Stimulated activated CD4-positive, alpha-beta T cell treated with anti-CD3 and anti-CD28 coated beads, Interleukin-2, amount 100 ng/mL, for 48 hours (primary cell): ENCODE measurements around the gene CAMSAP1.

Experiments used
- DNase-seq, 2 donors: peaks; one replicate each; pipeline ENCODE4 v3.0.0-alpha.2; 2020

Gene CAMSAP1

DNA sequence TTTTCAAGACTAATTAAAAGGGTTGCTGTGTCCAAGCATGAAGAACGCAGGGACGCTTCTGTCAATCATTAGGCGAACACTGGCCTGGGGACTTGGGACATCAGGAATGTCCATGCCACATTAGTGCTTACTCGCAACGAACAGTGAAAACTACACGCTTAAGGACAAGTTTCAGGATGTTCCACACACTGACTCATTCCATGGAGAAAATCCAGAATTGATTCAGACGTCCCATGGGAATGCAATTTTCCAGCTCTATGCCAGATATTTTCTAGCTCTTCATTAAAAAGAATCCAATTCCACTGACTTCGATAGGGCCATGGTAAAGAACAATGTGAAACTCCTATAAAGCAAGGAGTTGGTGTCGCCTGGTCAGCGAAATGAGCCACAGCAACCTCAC is 98.2 kb downstream of the CAMSAP1 start:
- no peak for DNase-seq

DNA sequence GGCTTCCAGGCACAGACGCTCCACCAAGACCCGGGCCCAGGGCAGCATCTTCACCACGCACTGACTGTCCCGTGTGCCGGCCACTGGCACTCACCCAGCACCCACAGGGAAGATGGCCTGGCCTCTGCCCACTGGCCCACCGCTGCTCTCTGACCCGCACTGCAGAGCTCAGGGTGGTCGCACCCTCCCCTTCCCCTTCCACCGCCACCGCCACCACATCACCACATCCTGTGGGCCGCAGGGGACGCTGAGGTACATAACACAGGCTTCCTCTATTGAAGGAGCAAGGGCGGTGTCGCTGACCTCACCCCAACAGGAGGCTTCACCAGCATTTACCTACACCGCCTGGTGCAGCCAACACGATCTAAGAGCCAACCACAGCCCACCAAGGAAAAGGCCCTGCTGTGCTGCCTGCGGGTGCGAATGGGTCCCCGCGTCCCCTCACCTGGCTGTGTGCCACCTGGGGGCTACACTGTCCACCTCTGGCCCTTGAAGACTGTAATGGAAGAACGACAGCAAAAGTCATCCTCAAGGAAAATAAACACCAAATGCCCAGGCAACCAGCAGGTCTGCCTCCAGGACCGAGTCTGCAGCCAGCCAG is 101.8 kb downstream of the CAMSAP1 start:
- DNase-seq, result no peak

DNA sequence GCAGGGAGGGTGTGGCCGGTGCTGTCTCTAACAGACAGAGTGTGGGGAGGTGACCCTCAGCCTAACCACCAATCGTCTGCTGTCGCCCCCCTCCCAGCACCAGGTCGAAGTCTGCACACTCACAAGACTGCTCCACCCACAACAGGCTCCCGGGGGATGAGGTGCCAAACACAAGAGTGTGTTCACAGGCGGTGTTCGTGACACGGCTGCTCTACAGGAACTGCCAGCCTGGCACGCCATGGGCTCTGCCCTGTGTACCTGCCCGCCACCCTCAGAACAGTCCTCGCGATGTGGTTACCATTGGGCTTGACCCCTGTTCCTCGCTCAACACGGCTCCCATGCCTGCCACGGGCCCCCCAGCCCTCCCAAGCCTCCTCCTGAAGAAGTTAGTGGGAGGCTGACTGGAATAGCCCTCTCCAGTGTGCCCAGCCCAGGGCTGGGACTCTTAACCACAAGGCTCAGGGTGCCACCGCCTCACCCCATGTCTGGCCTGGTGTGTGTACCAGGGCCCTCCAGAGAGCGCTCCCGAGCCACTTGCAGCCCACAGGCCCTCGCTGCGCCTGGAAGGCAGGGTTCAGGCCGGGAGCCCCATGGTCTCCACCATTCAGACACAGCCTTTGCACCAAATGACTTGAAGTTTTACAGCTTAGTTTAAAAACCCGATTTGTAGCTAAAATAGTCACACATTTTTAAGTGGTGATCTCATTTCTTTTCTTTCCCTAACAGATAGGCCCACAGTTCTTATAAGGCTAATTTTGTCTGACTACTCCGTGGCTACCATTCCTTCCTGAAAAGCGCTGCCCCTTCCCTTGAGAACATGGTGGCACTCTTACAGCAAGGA is 102.5 kb downstream of the CAMSAP1 start:
- DNase-seq, result no peak

DNA sequence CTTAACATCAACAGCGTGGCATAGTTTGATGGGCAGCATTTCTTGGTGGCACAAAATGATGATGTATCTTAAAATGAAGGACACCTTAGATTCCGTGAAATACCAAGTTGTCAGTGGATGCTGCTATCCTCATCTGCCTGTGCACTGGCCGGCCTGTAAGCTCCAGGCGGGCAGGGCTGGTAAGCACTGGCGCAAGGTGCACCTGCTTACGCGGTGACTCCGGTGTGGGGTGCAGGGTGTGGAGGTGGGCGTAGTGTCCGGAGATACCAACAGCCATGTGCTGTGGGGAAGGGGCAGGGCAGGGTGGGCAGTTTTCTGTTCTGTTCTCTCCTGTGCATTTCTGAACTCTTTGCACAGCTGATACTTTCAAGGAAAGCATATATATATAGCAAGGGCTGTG is 103.9 kb downstream of the CAMSAP1 start:
- DNase-seq, result no peak

DNA sequence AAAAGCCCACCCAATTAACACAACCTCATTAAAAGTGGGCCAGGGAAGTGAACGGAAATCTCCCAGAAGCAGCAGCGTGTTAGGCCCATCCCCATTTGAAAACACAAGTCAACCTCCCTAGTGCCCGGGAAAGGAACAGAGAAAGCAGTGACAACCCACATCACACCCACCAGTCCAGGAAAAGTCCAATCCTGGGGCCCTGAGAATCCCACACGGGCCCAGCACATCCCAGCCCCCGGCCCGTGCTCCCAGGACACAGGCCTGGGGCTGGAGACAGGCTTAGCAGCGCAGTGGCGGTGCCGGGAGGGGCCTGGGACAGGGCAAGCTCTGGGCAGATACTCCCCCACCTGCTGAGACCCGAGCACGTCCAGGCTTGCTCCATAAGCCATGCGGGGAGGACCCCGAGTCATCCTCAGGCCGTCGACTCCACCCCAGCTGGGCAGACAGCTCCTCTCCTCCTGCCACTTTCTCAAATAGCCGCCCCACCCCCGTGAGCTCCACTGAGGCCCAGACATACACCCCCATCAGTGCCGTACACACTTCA is 104.4 kb downstream of the CAMSAP1 start:
- no peak for DNase-seq

DNA sequence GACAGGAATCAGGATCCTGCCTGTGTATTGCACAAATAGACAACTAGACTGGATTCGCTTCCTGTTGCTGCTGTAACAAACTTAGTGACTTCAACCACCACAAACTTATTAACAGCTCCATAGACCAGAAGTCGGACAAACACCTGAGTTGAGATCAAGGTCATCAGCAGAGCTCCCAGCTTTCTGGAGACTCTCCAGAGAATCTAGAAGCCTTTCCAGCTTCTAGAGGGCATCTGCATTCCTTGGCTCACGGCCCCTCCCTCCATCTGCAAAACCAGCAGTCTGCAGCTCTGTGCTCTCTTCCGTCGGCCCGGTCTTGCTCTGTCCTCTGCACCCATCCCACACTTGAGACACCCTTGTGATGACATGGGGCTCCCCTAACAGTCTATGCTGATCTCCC is 106.3 kb downstream of the CAMSAP1 start:
- no peak for DNase-seq

DNA sequence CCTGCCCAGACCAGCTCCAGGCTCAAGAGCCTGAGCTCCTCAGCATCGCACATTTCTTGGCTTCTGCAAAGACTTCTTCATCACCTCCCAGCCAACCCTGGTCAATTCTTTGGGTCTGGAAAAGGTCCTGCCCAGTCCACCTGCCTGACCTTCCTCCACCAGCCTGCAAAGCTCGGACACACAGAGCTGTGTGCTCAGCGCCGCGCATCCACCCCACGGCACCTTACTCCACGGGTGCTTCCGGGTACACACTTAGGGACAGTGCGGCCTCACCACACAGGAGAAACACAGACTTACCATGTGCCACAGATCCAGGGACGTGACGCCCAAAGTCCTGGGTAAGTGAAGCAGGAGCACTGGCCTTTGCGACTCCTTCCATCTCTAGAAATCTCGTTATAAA is 108.1 kb downstream of the CAMSAP1 start:
- DNase-seq, result no peak

DNA sequence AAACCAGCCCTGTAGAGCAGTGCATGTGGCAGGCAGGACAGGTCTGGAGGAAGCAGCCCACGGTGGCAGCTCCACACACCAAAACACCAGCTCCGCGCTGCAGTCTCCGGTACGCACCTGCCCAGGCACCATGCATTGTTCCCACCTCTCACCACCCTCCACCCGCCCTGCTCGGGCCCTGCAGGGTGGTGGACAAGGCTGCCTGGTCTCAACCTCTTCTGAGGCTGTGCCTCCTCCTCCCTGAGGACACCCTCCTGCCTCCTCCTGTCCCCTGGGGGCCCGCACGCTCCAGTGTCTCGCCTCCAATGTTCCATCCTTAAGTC is 109.1 kb downstream of the CAMSAP1 start:
- no peak for DNase-seq

DNA sequence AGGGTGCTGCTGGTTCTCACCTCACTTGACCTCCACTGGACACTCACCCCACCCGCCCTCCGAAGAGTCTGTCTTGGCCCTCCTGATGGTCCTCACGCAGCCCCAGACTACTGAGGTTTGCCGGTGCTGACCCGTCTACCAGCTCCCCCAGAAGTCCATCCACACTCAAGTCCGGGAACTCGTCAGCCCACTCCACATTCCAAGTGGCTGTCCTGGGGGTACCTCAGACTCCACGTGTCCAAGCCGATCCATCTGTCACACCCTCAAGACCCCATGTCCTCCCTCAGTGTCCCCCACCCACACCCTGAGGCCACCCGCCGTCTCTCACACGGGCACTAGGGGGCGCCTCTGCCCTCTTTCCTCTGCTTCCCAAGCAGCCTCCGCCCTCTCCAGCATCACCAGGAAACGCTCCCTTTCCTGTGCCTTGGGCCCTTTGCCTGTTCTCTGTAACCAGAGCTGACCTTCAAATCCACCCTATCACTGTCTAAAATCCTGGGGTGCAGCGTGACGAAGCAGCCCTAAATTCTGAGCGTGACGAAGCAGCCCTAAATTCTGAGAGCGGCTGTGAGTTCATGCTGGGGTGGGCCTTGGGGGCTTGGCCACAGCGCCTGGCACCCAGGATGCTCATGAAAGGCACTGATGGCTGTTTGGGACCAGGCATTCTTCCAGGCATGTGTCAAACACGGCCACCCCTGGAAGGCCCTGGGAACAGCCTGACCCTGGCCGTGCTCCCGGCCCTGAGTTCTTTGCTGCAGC is 109.7 kb downstream of the CAMSAP1 start:
- DNase-seq, result peak; percentile 45 to 52

DNA sequence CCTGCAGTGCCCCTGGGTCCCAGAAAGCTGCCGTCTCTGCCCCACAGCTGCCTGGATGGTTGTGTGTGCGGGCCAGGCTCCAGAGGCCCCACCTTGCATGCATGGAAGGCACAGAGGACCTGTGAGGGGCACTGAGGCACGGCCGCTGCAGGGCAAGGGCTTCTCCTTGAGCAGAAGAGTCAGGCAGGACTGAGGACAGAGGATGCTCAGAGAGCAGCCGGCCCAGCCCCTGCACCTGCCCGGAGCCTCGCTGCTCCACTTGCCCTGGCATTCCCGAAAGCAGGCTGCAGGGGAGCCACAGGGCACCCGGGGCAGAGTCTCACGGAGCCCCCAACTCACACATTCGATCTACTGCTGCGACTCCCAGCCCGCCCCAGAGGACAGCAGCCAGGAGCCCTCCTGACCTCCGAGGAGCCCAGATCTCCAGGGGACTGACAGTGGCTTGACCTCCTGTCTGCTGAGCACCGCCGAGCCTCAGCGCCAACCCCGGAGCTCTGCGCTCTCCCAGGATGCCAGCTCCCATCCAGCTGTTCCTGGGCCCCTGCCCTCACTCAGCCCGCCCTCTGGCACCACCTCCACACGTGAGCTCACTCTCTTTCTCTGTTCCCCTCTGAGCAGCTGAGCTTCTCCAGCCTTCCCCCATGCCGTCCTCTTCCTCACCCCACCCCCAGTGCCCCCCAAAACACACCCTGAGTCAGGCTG is 110.4 kb downstream of the CAMSAP1 start:
- no peak for DNase-seq

DNA sequence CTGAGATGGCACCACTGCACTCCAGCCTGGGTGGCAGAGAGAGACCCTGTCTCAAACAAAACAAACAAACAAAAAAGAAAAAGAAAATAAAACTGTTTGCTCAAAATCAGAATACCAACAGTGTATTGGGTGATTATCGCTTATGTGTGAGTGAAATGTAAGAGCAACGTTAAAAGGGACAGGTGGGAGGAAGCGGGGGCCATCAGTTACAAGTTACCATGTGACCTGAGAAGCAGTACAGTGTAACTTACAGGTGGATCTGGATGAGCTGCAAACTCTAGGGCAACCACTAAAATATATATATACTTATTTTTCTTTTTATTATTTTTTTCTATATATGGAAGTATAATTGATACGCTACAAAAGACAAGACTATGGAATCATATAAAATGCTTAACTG is 112.0 kb downstream of the CAMSAP1 start:
- no peak for DNase-seq

DNA sequence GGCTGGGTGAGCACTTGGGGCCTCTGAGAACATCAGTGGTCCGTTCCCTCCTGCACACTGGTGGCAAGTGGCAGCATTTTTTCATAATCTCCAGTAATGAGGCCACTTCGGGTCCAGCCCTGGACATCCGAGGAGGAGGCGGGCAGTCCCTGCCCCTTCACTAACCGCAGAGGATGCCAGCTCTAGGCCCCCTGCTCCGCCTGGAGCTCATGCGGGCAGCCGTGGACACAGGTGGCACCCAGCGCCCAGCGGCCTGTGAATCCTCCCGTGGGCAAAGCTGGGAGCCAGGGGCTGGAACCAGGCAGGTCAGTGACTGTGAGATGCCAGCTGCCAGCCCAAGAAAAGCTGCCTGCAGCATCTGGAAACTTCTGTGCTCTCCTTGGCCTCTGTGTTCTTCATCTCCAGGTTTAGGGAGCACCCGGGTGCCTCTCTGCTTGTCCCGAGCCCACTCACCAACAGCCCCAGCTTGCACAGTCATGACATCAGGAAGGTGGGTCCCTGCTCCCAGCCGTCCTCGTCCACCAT is 112.9 kb downstream of the CAMSAP1 start:
- DNase-seq, result no peak

DNA sequence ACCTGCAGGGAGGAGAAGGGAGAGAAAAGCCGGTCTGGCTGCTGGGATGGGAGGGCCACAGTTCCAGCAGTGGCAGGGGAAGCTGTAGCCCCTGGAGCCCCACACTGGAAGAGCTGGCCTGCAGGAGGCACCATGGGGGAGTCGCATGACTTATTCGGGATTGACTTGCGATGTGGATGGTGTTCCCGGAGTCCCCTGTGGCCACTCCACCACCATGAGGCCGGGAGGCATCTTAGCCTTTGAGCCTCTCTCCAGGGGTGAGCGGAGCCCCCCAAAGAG is 113.3 kb downstream of the CAMSAP1 start:
- no peak for DNase-seq

DNA sequence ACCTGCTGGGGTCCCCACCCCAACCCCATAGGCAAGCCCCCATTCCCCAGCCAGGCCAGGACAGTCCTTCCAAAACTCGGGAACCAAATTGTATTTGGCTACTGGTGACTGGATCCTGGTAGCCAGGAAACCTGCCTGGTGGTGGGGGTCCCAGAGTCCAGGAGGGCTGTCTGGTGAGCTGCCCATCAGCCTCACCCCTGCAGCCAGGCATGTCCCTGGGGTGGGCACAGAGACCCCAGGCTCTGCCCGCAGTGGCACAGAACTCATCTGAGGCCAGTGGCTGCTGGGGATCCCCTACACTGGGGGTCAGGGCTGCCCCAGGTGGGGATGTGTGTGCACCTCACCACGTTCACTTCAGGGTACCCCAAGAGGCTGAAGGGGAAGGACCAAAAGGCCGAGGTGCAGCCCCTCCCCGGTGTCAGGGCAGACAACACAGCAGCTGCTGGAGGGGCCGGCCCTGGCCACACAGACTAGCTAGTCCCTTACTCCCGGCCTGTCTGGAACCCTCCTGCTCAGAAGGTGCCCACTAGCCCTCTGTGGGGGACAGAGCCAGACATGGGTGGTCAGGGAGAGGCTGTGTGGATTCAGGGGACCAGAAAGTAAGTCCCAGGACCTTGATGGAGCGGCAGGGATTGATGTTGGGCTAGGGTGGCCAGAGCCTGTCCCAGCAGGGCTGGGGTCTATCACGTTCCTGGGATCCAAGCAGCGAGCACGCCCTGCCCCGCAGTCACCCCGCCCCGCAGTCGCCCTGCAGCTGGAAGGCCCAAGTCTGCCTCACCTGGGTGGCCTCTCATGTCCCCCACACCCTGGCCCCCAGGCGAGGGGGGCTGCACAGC is 113.9 kb downstream of the CAMSAP1 start:
- no peak for DNase-seq

DNA sequence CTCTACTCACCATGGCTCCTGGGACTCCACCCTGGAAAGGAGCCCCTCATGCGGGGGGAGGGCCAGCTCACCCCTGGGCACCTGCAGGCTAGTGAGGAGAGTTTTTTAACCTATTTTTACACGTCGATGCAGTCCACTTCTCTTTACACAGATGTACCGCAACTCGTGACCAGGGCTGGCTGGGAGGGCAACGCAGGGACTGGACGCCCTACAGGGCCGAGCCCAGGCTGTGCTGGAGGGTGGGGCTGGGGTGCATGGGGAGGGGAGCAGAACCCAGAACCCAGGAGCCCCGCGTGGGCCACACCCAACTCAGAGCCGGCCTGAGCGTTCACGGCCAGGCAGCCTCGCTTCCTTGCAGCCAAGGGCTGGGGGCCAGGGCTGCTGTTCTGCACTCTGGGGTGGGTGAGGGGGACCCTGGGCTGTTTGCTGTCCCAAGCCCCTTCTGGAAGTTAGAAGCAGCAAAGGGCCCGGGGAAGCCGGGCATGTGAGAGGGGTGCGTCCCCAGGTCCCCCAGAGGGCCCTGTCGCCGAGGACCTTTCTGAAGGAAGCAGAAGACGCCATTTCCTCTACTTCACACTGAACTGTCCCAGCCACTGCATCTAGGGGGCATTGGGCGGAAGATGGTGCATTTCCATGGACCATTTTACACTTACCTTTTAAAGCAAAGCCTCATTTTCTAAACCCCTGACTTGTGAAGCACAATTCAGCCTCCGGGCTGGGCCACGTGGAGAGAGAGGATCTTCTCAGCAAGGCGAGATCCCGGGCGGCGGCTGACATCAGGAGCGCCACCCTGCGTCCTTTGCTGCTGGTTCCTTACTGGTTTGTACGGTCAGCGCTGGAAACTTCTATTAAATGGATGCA is 114.8 kb downstream of the CAMSAP1 start:
- no peak for DNase-seq

DNA sequence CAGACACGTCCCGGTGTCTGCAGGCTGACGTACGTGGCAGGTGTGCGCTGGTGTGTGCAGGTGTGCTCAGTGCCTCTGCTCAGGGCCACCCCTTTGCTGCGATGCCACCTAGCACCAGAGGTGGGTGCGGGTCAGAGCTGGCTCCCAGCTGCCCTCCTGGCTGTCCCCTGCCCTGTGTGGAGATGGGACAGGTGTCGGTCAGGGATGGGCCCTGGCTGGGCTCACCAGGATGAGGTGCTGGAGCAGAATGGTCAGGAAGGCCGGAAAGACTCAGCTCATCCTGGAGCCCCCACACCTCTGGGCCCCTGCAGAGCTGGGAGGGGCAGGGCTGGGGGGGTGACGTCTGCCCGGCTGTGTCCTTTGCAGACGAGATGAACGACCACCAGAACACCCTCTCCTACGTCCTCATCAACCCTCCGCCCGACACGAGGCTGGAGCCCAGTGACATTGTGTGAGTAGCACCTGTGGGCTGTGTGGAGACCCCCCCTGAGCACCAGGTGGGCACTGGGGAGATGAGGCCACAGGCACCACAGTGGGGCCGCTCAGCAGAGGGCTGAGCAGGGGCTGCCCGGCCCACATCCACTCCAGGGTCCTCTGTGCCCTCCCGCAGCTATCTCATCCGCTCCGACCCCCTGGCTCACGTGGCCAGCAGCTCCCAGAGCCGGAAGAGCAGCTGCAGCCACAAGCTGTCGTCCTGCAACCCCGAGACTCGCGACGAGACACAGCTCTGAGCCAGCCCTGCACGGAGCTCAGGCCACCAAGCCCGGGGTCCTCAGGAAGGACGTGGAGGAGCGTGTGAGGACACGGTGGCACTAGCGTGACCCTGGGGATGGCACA is 115.7 kb downstream of the CAMSAP1 start:
- no peak for DNase-seq

DNA sequence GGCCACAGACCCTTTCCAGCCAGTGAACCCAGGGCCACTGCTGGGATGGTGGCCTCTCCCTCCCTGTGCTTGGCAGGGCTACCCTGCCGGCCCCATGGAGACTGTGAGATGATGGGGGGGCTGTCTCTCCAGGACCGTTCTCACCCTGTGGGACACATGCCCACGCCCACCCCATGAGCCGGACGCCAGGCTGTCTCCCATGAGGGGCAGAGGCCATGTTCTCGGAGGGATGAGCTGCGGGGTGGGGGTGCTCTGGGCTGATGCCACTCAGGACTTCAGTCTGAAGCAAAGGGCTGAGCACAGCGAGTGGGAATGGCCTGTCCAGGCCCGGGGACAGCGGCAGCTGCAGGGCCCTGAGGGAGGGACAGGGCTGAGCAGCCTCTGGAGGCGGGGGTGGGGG is 116.5 kb downstream of the CAMSAP1 start:
- no peak for DNase-seq

DNA sequence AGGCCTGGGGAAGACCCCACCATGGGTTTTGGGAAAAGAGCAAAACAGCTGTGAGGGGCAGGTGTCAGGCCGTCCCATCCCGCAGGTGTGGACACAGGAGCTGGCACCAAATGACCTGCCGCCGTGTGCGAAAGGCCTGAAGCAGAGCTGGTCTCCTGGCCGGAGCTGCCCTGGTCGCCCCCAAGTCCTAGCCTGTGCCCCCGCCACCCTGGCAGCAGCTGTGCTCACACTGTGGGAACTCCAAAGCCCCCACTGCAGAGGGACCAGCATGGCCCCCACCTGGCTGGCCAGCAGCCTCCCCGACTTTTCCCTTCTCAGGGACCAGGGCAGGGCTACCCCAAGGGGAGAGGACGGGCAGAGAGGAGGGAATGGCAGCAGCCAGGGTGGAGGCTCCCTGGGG is 117.0 kb downstream of the CAMSAP1 start:
- no peak for DNase-seq

DNA sequence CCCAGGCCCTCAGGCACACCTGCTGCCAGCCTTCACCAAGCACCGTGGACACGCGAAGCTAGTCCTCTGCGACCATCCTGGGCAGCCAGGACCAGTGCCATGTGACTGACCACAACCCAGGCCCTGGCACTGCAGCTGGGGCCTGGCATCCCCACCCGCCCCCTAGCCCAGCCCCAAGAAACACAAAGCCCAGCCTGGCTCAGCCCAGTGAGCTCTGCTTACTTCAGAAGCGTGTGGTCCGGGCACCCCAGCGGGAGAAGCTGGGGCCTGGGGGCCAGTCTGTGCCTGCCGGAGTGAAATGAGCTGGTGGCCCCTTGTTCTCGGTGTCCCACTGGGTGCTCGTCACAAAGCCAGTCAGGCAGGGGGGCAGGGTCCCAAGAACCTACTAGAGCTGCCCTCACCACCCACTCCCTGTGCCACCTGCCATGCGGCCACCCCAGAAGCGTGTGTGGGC is 117.5 kb downstream of the CAMSAP1 start:
- DNase-seq, result no peak
